HG03575 (cell line): ENCODE results near the gene DCDC2B.

Experiments
- ATAC-seq: cut with Tn5 transposase; IDR thresholded peaks from one replicate; pipeline ENCODE4 v1.9.1; 2021; ENCODE audit not compliant: unreplicated experiment, insufficient number of reproducible peaks, low FRiP score; ENCODE audit errors: extremely low read depth

The DCDC2B gene

GRCh38 chr1:32195531-32195930, 13.4 kb upstream of the DCDC2B start:
- ATAC-seq: no peak

DNA sequence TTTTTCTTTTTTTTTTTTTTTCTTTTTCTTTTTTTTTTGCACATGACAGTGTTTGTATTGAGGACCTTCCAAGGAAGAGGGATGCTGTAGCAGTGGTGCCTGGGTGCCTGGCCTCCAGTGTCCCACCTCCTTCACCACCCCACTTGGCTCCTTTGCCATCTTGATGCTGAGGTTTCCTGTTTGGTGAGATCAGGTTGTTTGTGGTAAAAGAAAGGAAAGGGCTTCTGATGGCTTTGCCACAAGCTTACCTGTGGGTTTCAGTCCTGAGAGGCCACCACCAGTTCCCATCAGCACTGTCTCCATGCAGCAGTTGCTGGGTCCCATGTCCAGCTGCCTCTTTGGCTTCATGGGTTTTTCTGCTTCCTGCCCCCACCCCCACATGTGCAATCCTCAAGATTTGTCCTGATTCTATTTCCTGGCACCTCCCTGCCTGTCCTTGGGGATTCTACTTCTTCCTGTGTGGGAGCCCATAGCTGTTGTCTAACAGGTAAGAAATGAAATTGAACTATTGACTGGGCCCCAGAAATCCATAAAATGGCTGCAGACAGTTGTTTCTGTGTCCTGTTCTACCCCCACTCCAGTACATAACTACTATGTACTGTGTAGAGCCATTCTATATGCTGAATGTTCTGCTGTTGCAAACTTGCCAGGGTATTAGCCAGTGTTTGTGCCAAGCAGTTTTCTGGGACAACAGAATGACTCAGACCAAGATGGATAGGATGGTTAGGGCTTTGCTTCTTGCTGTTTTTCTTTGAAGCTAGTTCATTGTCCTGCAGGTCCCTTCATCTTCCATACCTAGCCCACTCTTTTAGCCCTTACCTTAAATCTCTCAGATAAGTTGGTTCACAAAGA, 12.7 kb upstream of the DCDC2B start:
- no peak for ATAC-seq

DNA sequence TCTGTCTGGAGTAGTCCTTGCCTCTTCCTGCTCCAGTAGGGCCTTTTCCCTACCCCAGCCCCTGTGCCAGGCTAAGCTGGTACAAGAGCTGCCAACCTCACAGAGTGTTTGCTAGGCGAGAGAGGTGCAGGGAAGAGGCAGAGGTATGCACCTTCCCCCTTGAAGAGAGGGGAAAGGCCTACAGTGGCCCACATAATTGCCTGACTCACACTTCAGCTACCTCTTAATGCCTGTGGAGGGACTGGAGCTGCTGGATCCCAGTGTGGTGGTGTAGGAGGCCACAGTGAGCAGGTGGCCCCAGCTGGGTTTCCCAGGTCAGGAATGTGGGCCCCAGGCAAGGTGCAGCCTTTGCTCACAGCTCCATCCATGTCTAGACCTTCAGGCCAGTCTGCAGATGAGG, 11.8 kb upstream of the DCDC2B start:
- no peak for ATAC-seq

- no peak for ATAC-seq
Observed at GRCh38 chr1:32197837-32198236, 11.1 kb upstream of the DCDC2B start.

DNA sequence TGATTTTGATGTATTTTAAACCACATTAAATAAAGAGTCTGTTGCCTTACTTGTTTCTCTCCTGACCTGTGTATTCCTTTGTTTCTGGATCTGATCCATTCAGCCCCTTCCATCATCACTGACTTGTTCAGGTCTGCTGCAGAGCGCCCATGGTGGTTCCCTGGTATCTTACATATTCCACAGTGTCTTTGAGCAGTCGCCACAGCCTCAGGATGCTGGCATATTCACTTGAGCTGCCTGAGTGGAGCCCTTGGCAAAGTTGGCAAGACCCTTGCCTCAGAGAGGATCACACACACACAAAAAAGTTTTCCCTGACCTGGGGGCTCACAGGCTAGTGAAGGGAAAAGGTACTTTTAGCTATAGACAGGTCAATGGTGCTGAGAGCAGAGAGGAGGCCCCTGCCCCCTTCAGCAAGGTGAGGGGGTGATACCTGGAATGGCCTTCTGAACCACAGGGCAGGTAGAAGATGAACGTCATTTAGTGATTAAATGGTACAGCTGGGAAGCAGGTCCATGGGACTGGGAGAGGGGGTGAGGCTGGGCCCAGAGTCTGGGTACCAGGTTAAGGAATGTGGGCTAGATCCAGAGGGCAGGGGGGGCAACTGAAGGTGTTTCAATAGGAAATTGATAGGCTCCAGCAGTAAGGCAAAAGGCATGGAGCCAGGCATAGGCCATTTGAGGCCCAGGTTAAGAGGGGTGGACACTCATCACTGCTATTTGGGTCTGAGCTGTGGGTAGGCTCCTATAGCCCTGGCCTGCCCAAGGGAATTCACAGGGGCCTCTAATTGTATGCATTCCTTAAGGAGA, 10.4 kb upstream of the DCDC2B start:
- ATAC-seq: no peak

DNA sequence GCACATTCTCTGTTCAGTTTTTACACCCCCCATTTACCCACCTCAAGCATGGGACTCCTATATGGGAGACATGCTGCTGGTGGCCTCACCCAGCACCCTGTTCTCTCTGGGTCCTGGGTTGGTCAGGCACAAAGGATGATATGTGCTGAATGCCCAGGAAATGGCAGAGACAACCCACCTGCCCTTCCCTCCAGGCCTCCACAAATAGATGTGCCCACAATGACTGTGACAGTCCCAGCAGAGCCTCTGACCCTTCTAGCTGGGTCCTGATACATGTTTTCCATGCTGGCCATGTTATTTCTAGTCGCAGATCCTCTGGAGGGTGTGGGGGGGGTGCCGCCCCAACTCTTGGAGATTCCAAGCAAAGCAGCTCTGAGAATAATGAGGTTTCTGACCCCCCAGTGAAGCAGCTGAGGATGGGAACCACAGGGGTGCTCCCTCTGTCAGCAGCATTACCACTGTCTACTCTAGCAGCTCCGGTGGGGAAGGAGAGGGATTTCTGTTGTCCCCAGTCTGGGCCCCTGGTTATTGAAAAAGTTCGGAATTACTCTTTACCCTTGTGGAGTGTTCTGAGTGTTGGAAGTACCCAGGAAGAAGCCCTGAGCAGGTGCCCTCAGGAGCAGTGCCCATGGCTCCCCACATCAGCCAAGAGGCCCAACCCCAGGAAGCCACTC, 9.7 kb upstream of the DCDC2B start:
- ATAC-seq: no peak

- ATAC-seq: no peak
Observed at GRCh38 chr1:32199717-32200072, 9.2 kb upstream of the DCDC2B start.

DNA sequence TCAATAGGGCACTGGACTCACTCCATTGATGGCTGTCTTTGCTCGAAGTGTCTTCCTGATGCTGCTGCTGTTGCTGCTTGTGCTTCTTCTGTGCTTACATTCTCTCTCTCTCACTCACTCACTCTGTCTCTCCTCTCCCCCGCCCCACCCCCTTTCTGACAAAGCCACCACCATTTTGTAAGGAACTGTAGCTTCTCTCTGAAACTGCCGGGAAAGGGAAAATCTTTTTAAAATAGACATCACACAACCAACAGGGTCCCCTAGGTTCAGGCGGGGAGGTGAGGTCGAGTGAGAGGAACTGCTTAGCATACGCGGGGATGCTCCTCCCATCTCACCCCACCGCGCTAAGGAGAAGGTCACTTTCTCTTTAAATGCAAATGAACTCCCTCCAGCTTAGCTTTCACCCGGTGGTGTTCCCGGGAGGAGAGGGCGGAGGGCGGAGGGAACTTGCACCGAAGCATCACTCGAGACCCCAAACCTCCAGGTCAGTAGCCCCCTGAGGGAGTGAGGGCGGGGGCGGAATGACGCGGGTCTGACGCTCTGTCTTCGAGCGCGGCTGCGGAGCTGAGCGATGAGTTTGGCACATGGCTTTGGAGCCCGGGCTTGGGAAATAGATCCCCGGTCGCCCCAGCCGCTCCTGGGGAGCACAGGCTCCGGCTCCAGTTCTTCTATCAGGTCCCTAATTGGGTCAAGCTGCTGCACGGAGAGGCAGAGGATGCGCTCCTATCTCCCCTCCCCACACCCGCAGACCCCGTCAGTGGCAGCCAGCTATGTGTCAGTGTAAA, 8.5 kb upstream of the DCDC2B start, which contains the start of gene CCDC28B:
Gene CCDC28B, plus strand, starts transcription at position 370 of the 785 bp plus-strand sequence. CDS start 1,341 bp downstream, outside the sequence.
- ATAC-seq: no peak

DNA sequence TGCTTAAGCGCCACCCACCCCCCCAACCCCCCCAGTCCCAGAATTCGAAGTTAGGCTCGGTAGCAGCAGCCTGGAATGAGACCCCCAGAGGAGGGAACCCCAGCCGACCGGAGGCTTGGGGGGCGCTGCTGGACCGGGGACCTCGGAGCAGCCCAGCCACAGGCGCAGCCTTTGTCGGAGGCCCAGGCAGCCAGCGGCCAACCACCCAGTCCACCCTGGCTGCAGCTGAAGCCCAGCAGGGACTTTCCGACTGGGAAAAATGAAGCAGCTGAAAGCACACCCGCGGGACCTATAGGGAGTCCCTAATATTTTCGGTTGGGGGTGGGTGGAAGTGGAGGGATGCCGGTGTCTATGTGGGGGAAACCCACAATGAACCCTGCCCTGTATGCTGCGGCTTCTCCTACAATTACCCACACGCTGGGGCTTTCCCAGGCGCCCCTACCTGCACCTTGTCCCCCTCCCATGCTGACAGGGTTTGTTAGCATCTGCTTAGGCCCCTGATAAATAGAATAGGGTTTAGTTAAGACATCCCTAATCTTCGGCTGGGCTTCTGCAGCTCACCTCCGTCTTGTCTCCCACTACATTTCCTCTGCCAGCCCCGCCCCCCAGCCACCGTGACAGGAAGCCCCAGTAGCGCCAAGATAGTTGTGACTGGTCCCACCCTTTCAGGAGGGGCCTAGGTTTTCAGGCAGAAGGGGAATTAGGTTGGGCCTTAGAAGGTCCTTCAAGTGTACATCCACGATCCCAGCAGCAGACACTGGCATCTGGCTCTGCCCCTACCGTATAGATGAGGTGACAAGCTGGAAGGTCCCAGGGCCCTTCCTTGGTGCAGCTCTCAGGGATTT, 7.7 kb upstream of the DCDC2B start:
- ATAC-seq: no peak

- no peak for ATAC-seq
Observed at GRCh38 chr1:32204943-32205361, 3.9 kb upstream of the DCDC2B start.

- no peak for ATAC-seq
Observed at GRCh38 chr1:32205401-32206370, 3.2 kb upstream of the DCDC2B start, which contains the start of gene IQCC. Gene IQCC (plus strand): TSS chr1:32205671. CDS start chr1:32205682, 11 bp downstream.

- ATAC-seq: no peak
Observed at GRCh38 chr1:32208469-32208868, 420 bp upstream of the DCDC2B start.

- ATAC-seq: no peak
Observed at GRCh38 chr1:32215629-32216480, 7.0 kb downstream of the DCDC2B start.

DNA sequence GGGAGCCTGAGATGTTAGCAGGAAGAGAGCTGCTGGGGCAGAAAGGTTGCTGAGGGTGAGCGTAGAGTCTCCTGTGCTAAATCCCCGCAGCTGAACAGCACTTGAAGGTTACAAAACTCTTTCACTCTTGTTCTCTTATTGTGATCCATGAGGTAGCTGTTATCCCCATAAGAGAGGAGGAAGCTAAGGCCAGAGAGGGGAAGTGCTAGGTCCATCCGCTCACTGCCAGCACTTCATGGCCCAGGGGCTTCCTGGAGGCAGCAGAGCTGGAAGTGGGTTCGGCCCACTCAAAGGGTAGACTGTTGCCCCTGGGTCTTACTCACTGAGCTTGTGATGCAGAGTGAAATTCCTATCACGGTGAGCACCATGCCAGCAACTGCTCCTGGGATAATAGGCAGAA, 7.7 kb downstream of the DCDC2B start:
- ATAC-seq: no peak

DNA sequence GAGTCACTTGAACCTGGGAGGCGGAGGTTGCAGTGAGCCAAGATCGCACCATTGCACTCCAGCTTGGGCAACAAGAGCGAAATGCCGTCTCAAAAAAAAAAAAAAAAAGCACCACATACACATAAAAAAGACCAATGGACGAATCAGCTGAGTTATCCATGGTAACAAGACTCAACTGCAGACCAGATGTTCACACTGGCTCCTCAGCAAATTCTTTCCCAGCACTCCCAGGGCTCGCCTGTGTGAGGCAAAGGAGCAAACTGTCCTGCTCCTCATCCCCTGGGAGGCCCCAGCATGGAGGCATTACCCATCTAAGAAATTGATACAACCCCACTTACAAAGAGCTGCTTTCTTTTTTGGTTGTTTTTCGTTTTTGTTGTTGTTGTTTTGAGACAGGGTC, 10.1 kb downstream of the DCDC2B start:
- no peak for ATAC-seq
